ENCODE measurements around the gene PPP6R1.

Gene PPP6R1

GRCh38 chr19:55199620-55200204, 59.1 kb downstream of the PPP6R1 start:
- Histone ChIP-seq H3K4me1 (ENCODE audit: control insufficient read depth in 2 of 2, insufficient read depth in 1 of 2, low read depth in 1 of 2, low read length in 2 of 2) (peaks cover 0 to 4% of the 10 kb centered on the region in 2 donors), H2AFZ (ENCODE audit: low read length) (no peak overlapping the region), H3K36me3 (replicated peaks in 1 of 2; ENCODE audit: control insufficient read depth in 2 of 2, insufficient read depth in 2 of 2, low read length in 2 of 2) (no peaks in the 10 kb centered on the region), H3K27me3 (ENCODE audit: control insufficient read depth in 3 of 3, insufficient read depth in 3 of 3, low read depth in 1 of 3, low read length in 3 of 3) (peaks cover 0 to 2% (median 0%) of the 10 kb centered on the region in 3 experiments), H2BK15ac (ENCODE audit: low read length) (no peak overlapping the region), H3K18ac (ENCODE audit: low read length) (no peak overlapping the region), H3K4ac (ENCODE audit: low read length) (no peak overlapping the region), H4K91ac (ENCODE audit: low read depth, low read length, poor library complexity) (no peak overlapping the region), H3K79me1 (ENCODE audit: low read depth, low read length) (no peaks in the 10 kb centered on the region), H3K27ac (replicated peaks; ENCODE audit: low read length) (no peak overlapping the region), H2BK5ac (ENCODE audit: low read length) (no peak overlapping the region), H4K8ac (ENCODE audit: low read depth, low read length) (no peak overlapping the region), H2AK5ac (ENCODE audit: low read depth, low read length) (no peak overlapping the region), H3K9me3 (replicated peaks in 1 of 2; ENCODE audit: control insufficient read depth in 2 of 2, insufficient read depth in 1 of 2, low read depth in 1 of 2, low read length in 2 of 2) (no peaks in the 10 kb centered on the region), H3K14ac (ENCODE audit: low read length) (no peak overlapping the region), H3K4me2 (ENCODE audit: insufficient read depth, low read length, poor library complexity, severe bottlenecking) (no peak overlapping the region), H3K9ac (ENCODE audit: low read depth, low read length, poor library complexity) (no peak overlapping the region), H3K23ac (ENCODE audit: low read depth, low read length, poor library complexity) (no peak overlapping the region), H2BK120ac (ENCODE audit: low read depth, low read length) (no peak overlapping the region), H3K4me3 (ENCODE audit: low read length in 2 of 2) (no peak overlapping the region), H2BK12ac (ENCODE audit: low read length) (no peak overlapping the region)
- no CpG with 5 or more reads among the region's 5 CpGs for WGBS, 2 donors (ENCODE audit: extremely low coverage in 2 of 2, insufficient read length in 2 of 2, insufficient replicate concordance in 1 of 2)
- DNase-seq (ENCODE audit: low spot score) = no peak

- no peaks in the 10 kb centered on the region for H3K9me3 ChIP-seq (replicated peaks in 1 of 2; ENCODE audit: control insufficient read depth in 2 of 2, insufficient read depth in 1 of 2, low read depth in 1 of 2, low read length in 2 of 2)
- H2BK5ac ChIP-seq (ENCODE audit: low read length) = no peak overlapping the region
- no peak overlapping the region for H3K9ac ChIP-seq (ENCODE audit: low read depth, low read length, poor library complexity)
- H2AFZ ChIP-seq (ENCODE audit: low read length) = no peak overlapping the region
- no peak overlapping the region for H3K27ac ChIP-seq (replicated peaks; ENCODE audit: low read length)
- H3K79me1 ChIP-seq (ENCODE audit: low read depth, low read length) = no peaks in the 10 kb centered on the region
- no peaks in the 10 kb centered on the region for H3K36me3 ChIP-seq (replicated peaks in 1 of 2; ENCODE audit: control insufficient read depth in 2 of 2, insufficient read depth in 2 of 2, low read length in 2 of 2)
- peaks cover 0 to 4% of the 10 kb centered on the region in 2 donors for H3K4me1 ChIP-seq (ENCODE audit: control insufficient read depth in 2 of 2, insufficient read depth in 1 of 2, low read depth in 1 of 2, low read length in 2 of 2)
- H2BK120ac ChIP-seq (ENCODE audit: low read depth, low read length) = no peak overlapping the region
- no peak overlapping the region for H3K4me3 ChIP-seq (ENCODE audit: low read length in 2 of 2)
- H3K14ac ChIP-seq (ENCODE audit: low read length) = no peak overlapping the region
- H4K8ac ChIP-seq (ENCODE audit: low read depth, low read length) = no peak overlapping the region
- no CpG with 5 or more reads among the region's 5 CpGs for WGBS, 2 donors (ENCODE audit: extremely low coverage in 2 of 2, insufficient read length in 2 of 2, insufficient replicate concordance in 1 of 2)
- no peak overlapping the region for H3K4ac ChIP-seq (ENCODE audit: low read length)
- H4K91ac ChIP-seq (ENCODE audit: low read depth, low read length, poor library complexity) = peak overlapping the region; percentile 24
- H3K18ac ChIP-seq (ENCODE audit: low read length) = no peak overlapping the region
- H3K4me2 ChIP-seq (ENCODE audit: insufficient read depth, low read length, poor library complexity, severe bottlenecking) = no peak overlapping the region
- H3K23ac ChIP-seq (ENCODE audit: low read depth, low read length, poor library complexity) = peak overlapping the region; percentile 73
- DNase-seq (ENCODE audit: low spot score) = no peak
- H2AK5ac ChIP-seq (ENCODE audit: low read depth, low read length) = no peak overlapping the region
- H2BK12ac ChIP-seq (ENCODE audit: low read length) = no peak overlapping the region
- peaks cover 0 to 2% (median 0%) of the 10 kb centered on the region in 3 experiments for H3K27me3 ChIP-seq (ENCODE audit: control insufficient read depth in 3 of 3, insufficient read depth in 3 of 3, low read depth in 1 of 3, low read length in 3 of 3)
- no peak overlapping the region for H2BK15ac ChIP-seq (ENCODE audit: low read length)
Observed at GRCh38 chr19:55198651-55199050, 60.2 kb downstream of the PPP6R1 start.

GRCh38 chr19:55197528-55197927, 61.3 kb downstream of the PPP6R1 start:
- H3K9ac ChIP-seq (ENCODE audit: low read depth, low read length, poor library complexity) = no peak overlapping the region
- H2BK12ac ChIP-seq (ENCODE audit: low read length) = no peak overlapping the region
- H2BK15ac ChIP-seq (ENCODE audit: low read length) = no peak overlapping the region
- H3K4me3 ChIP-seq (ENCODE audit: low read length in 2 of 2) = no peak overlapping the region
- H3K4me2 ChIP-seq (ENCODE audit: insufficient read depth, low read length, poor library complexity, severe bottlenecking) = no peak overlapping the region
- no peaks in the 10 kb centered on the region for H3K79me1 ChIP-seq (ENCODE audit: low read depth, low read length)
- no peaks in the 10 kb centered on the region for H3K36me3 ChIP-seq (replicated peaks in 1 of 2; ENCODE audit: control insufficient read depth in 2 of 2, insufficient read depth in 2 of 2, low read length in 2 of 2)
- H2AFZ ChIP-seq (ENCODE audit: low read length) = no peak overlapping the region
- peaks cover 0 to 4% of the 10 kb centered on the region in 2 donors for H3K4me1 ChIP-seq (ENCODE audit: control insufficient read depth in 2 of 2, insufficient read depth in 1 of 2, low read depth in 1 of 2, low read length in 2 of 2)
- H4K8ac ChIP-seq (ENCODE audit: low read depth, low read length) = no peak overlapping the region
- no peak for DNase-seq (ENCODE audit: low spot score)
- no peak overlapping the region for H3K18ac ChIP-seq (ENCODE audit: low read length)
- no peak overlapping the region for H3K23ac ChIP-seq (ENCODE audit: low read depth, low read length, poor library complexity)
- no peaks in the 10 kb centered on the region for H3K9me3 ChIP-seq (replicated peaks in 1 of 2; ENCODE audit: control insufficient read depth in 2 of 2, insufficient read depth in 1 of 2, low read depth in 1 of 2, low read length in 2 of 2)
- H2BK5ac ChIP-seq (ENCODE audit: low read length) = no peak overlapping the region
- no CpG with 5 or more reads among the region's 4 CpGs for WGBS, 2 donors (ENCODE audit: extremely low coverage in 2 of 2, insufficient read length in 2 of 2, insufficient replicate concordance in 1 of 2)
- H3K4ac ChIP-seq (ENCODE audit: low read length) = no peak overlapping the region
- no peak overlapping the region for H2AK5ac ChIP-seq (ENCODE audit: low read depth, low read length)
- H4K91ac ChIP-seq (ENCODE audit: low read depth, low read length, poor library complexity) = no peak overlapping the region
- H2BK120ac ChIP-seq (ENCODE audit: low read depth, low read length) = no peak overlapping the region
- peaks cover 0 to 2% (median 0%) of the 10 kb centered on the region in 3 experiments for H3K27me3 ChIP-seq (ENCODE audit: control insufficient read depth in 3 of 3, insufficient read depth in 3 of 3, low read depth in 1 of 3, low read length in 3 of 3)
- H3K14ac ChIP-seq (ENCODE audit: low read length) = no peak overlapping the region
- no peak overlapping the region for H3K27ac ChIP-seq (replicated peaks; ENCODE audit: low read length)

- no peaks in the 10 kb centered on the region for H3K36me3 ChIP-seq (replicated peaks in 1 of 2; ENCODE audit: control insufficient read depth in 2 of 2, insufficient read depth in 2 of 2, low read length in 2 of 2)
- H3K4me1 ChIP-seq (ENCODE audit: control insufficient read depth in 2 of 2, insufficient read depth in 1 of 2, low read depth in 1 of 2, low read length in 2 of 2) = peaks cover 0 to 4% of the 10 kb centered on the region in 2 donors
- H2BK120ac ChIP-seq (ENCODE audit: low read depth, low read length) = no peak overlapping the region
- no peaks in the 10 kb centered on the region for H3K9me3 ChIP-seq (replicated peaks in 1 of 2; ENCODE audit: control insufficient read depth in 2 of 2, insufficient read depth in 1 of 2, low read depth in 1 of 2, low read length in 2 of 2)
- H3K4me2 ChIP-seq (ENCODE audit: insufficient read depth, low read length, poor library complexity, severe bottlenecking) = no peak overlapping the region
- H2BK5ac ChIP-seq (ENCODE audit: low read length) = no peak overlapping the region
- H3K9ac ChIP-seq (ENCODE audit: low read depth, low read length, poor library complexity) = peak overlapping the region; percentile 7
- H2BK15ac ChIP-seq (ENCODE audit: low read length) = no peak overlapping the region
- no peak overlapping the region for H3K27ac ChIP-seq (replicated peaks; ENCODE audit: low read length)
- no peak overlapping the region for H2BK12ac ChIP-seq (ENCODE audit: low read length)
- no peak overlapping the region for H2AFZ ChIP-seq (ENCODE audit: low read length)
- no peak overlapping the region for H3K18ac ChIP-seq (ENCODE audit: low read length)
- H3K4me3 ChIP-seq (ENCODE audit: low read length in 2 of 2) = no peak overlapping the region
- H3K79me1 ChIP-seq (ENCODE audit: low read depth, low read length) = no peaks in the 10 kb centered on the region
- no peak for DNase-seq (ENCODE audit: low spot score)
- no peak overlapping the region for H4K8ac ChIP-seq (ENCODE audit: low read depth, low read length)
- H3K4ac ChIP-seq (ENCODE audit: low read length) = no peak overlapping the region
- H3K14ac ChIP-seq (ENCODE audit: low read length) = no peak overlapping the region
- H3K23ac ChIP-seq (ENCODE audit: low read depth, low read length, poor library complexity) = no peak overlapping the region
- 100% methylated on average over 1 of the region's 10 CpGs; no CpG with 5 or more reads in 1 of the 2 donors for WGBS, 2 donors (ENCODE audit: extremely low coverage in 2 of 2, insufficient read length in 2 of 2, insufficient replicate concordance in 1 of 2)
- no peak overlapping the region for H4K91ac ChIP-seq (ENCODE audit: low read depth, low read length, poor library complexity)
- no peak overlapping the region for H2AK5ac ChIP-seq (ENCODE audit: low read depth, low read length)
- H3K27me3 ChIP-seq (ENCODE audit: control insufficient read depth in 3 of 3, insufficient read depth in 3 of 3, low read depth in 1 of 3, low read length in 3 of 3) = peaks cover 0 to 2% (median 0%) of the 10 kb centered on the region in 3 experiments
Observed at GRCh38 chr19:55196803-55197202, 62.0 kb downstream of the PPP6R1 start.
